A549 (cell line): Measurements from ENCODE around the gene TIAM2. TPM values are rescaled to one million over a fixed set of nuclear protein-coding genes. Genes with fewer than 3 reads are reported as not detected.

Experiments
- ATAC-seq, 2 experiments: fragments of 200-7000 bp in 1 of 2; fragments of >200 bp in 1 of 2; cut with Nextera tagmentation in 1 of 2; cut with Tn5 transposase in 1 of 2; 3 replicates each; pipeline versions ENCODE4 v1.8.0 to v1.9.1; 2018 to 2020; ENCODE audit warnings: mild to moderate bottlenecking in 1 of 2, moderate library complexity in 1 of 2
- CTCF ChIA-PET: fragments of 300-600 bp; sonication (Branson Sonifier 250); formaldehyde crosslinking; extraction: SDS; loops from one replicate; lab custom pipeline; 2021; ENCODE audit warnings: antibody characterized with exemption, inconsistent platforms; lab: Yijun Ruan, JAX
- POLR2A ChIA-PET: fragments of 350-600 bp; formaldehyde crosslinking; extraction: SDS; loops from one replicate; lab custom pipeline; 2021; ENCODE audit warnings: antibody characterized with exemption, inconsistent platforms; lab: Yijun Ruan, JAX
- DNase-seq, 2 experiments: peaks; one replicate each; pipeline versions ENCODE4 v3.0.0 to v3.0.0-alpha.2; 2011 to 2016; ENCODE audit warnings: low read depth in 1 of 2, low spot score in 1 of 2
- FAIRE-seq: peaks from 2 replicates; lab custom pipeline; 2011; peaks lifted over from hg19 to GRCh38; lab: Jason Lieb, UNC
- H3K27ac ChIP-seq, 2 experiments: fragments of >200 bp; sonication (Bioruptor Twin); formaldehyde crosslinking; 3 replicates each; pipeline ENCODE4 v1.5.1; 2016 to 2017
- H3K4me1 ChIP-seq: fragments of >200 bp; sonication (Bioruptor Twin); formaldehyde crosslinking; 3 replicates; pipeline ENCODE4 v1.6.1; 2016
- H3K4me2 ChIP-seq: fragments of >200 bp; sonication (Bioruptor Twin); formaldehyde crosslinking; 3 replicates; pipeline ENCODE4 v1.6.1; 2016
- H3K4me3 ChIP-seq: fragments of >200 bp; sonication (Bioruptor Twin); formaldehyde crosslinking; 3 replicates; pipeline ENCODE4 v1.5.1; 2016
- H3K9me3 ChIP-seq: fragments of >200 bp; sonication (Bioruptor Twin); formaldehyde crosslinking; 3 replicates; pipeline ENCODE4 v1.6.1; 2016
- BCL3 ChIP-seq: fragments of >200 bp; sonication (Bioruptor Twin); formaldehyde crosslinking; IDR thresholded peaks from 3 replicates; pipeline ENCODE4 v1.6.1; 2016
- CHD2 ChIP-seq: fragments of 150-350 bp; IDR thresholded peaks from 2 replicates; pipeline ENCODE4 v1.6.1; 2014; ENCODE audit warnings: low read length; ENCODE audit not compliant: partially characterized antibody
- E2F6 ChIP-seq: IDR thresholded peaks from 2 replicates; pipeline ENCODE4 v1.6.1; 2012; ENCODE audit warnings: low read depth, borderline replicate concordance
- FOSL2 ChIP-seq, 2 experiments: fragments of 450-650 bp in 1 of 2; fragments of >200 bp in 1 of 2; sonication (Bioruptor Twin) in 1 of 2; formaldehyde crosslinking; IDR thresholded peaks; 2 replicates each; pipeline versions ENCODE4 v1.5.0 to v1.6.1; 2016 to 2020; ENCODE audit warnings: mild to moderate bottlenecking in 1 of 2, moderate library complexity in 1 of 2
- GATA3 ChIP-seq: IDR thresholded peaks from 2 replicates; pipeline ENCODE4 v1.6.1; 2012; ENCODE audit warnings: borderline replicate concordance
- HDAC2 ChIP-seq: fragments of 200-600 bp; sonication (generic); IDR thresholded peaks from 2 replicates; pipeline ENCODE4 v1.6.1; 2016
- HMGXB4 ChIP-seq: fragments of 250-450 bp; sonication (Bioruptor Pico); IDR thresholded peaks from 2 replicates; pipeline ENCODE4 v1.5.0; 2021; ENCODE audit warnings: mild to moderate bottlenecking, moderate library complexity, borderline replicate concordance
- HOXA7 ChIP-seq: fragments of 250-450 bp; sonication (Bioruptor Pico); IDR thresholded peaks from 2 replicates; pipeline ENCODE4 v1.5.0; 2020; ENCODE audit warnings: mild to moderate bottlenecking, moderate library complexity
- KDM5A ChIP-seq: fragments of 200-600 bp; sonication (generic); IDR thresholded peaks from 2 replicates; pipeline ENCODE4 v1.6.1; 2016; ENCODE audit warnings: antibody characterized with exemption, mild to moderate bottlenecking
- MAFK ChIP-seq: fragments of 450-650 bp; IDR thresholded peaks from 2 replicates; pipeline ENCODE4 v1.6.1; 2014; ENCODE audit not compliant: partially characterized antibody
- MAZ ChIP-seq: fragments of 150-350 bp; IDR thresholded peaks from 2 replicates; pipeline ENCODE4 v1.6.1; 2014; ENCODE audit warnings: antibody characterized with exemption, low read depth, low read length, borderline replicate concordance
- NPAS2 ChIP-seq: fragments of 250-450 bp; sonication (Bioruptor Pico); IDR thresholded peaks from 2 replicates; pipeline ENCODE4 v1.8.0; 2022; ENCODE audit warnings: mild to moderate bottlenecking, moderate library complexity, borderline replicate concordance
- PBX3 ChIP-seq: IDR thresholded peaks from 2 replicates; pipeline ENCODE4 v1.6.1; 2012
- POLR2AphosphoS2 ChIP-seq: conservative IDR thresholded peaks from 2 replicates; pipeline ENCODE4 v1.6.1; 2012; ENCODE audit warnings: low read length, improper control_type of control experiment, inconsistent platforms
- RNF2 ChIP-seq: fragments of 200-600 bp; sonication (generic); IDR thresholded peaks from 2 replicates; pipeline ENCODE4 v1.6.1; 2016; ENCODE audit warnings: low read depth, mild to moderate bottlenecking, antibody characterized with exemption, moderate library complexity, borderline replicate concordance
- TP53 ChIP-seq: fragments of 250-450 bp; sonication (Bioruptor Pico); IDR thresholded peaks from 2 replicates; pipeline ENCODE4 v1.5.0; 2021; ENCODE audit warnings: mild to moderate bottlenecking, moderate library complexity
- USF2 ChIP-seq: fragments of 450-650 bp; IDR thresholded peaks from 2 replicates; pipeline ENCODE4 v1.6.1; 2014; ENCODE audit warnings: antibody characterized with exemption
- ZC3H11A ChIP-seq: fragments of 450-650 bp; IDR thresholded peaks from 2 replicates; pipeline ENCODE4 v1.6.1; 2014; ENCODE audit warnings: antibody characterized with exemption, mild to moderate bottlenecking
- ZSCAN20 ChIP-seq: fragments of 250-450 bp; sonication (Bioruptor Pico); IDR thresholded peaks from 2 replicates; pipeline ENCODE4 v1.8.0; 2022; ENCODE audit warnings: mild to moderate bottlenecking, moderate library complexity
- WGBS: methylation state at CpG from one replicate; pipeline ENCODE4 v1.1.6; 2017; ENCODE audit errors: missing lambda C conversion rate; 5-methylcytosine and 5-hydroxymethylcytosine counted together
- polyA plus RNA-seq, 4 experiments: library from polyadenylated mRNA; depleted of rRNA in 3 of 4; stranded (reverse); fragments of >200 nt; fragmentation: RNase III in 1 of 4; extraction: RNeasy Plus Mini Kit Qiagen cat#74134 plus additional on column Dnase treatment in 1 of 4; gene quantifications; 2 replicates in 3 of 4; 3 replicates in 1 of 4; pipeline ENCODE4 v1.2.3, GENCODE V29; 2011 to 2017

The TIAM2 gene
- polyA plus RNA-seq, 2 of the 4 experiments (the other 2 are of a cell fraction): 2.5 to 3.1 TPM

GRCh38 chr6:155162682-155163081, 167.6 kb downstream of the TIAM2 start:
- no peak overlapping the region for H3K4me3 ChIP-seq
- no peaks in the 10 kb centered on the region for H3K9me3 ChIP-seq
- H3K4me2 ChIP-seq: peak overlapping the region; percentile 53
- ATAC-seq (no peak), FAIRE-seq (no peak), DNase-seq (no peak)
- ChIA-PET POLR2A (no interaction called here), CTCF (interaction anchor here (1.2 kb wide), 1 partner anchor 9 kb away, joined by 3 read pairs; no protein-coding TSS in a partner anchor)
- no peak for TF ChIP-seq HOXA7 (CRISPR knock-in tag)
- no peak for TF ChIP-seq GATA3
- no peak for TF ChIP-seq RNF2
- TF ChIP-seq FOSL2 (IDR thresholded peaks at IDR 0.05): no peak
- TF ChIP-seq FOSL2 (CRISPR knock-in tag; IDR thresholded peaks at IDR 0.05): no peak
- no peak for TF ChIP-seq HMGXB4 (CRISPR knock-in tag)
- no peak for TF ChIP-seq POLR2AphosphoS2
- 35% methylated on average over 3 of the region's 3 CpGs for WGBS
- H3K4me1 ChIP-seq: peaks cover 19% of the 10 kb centered on the region
- H3K27ac ChIP-seq: peak overlapping the region in 1 of 2 experiments; percentile 0; a peak in 1 of 6 replicates

- TF ChIP-seq HMGXB4 (CRISPR knock-in tag) (no peak), ZSCAN20 (CRISPR knock-in tag) (no peak), HDAC2 (no peak), MAFK (peak; percentile 64)
- CTCF ChIA-PET: interaction anchor here (1.0 to 1.2 kb wide), 2 partner anchors 8 to 235 kb away, joined by 3 read pairs; no protein-coding TSS in a partner anchor
These were observed 168.5 kb downstream of the TIAM2 start for GRCh38 chr6:155163601-155164000.

GRCh38 chr6:155165029-155165710, 170.1 kb downstream of the TIAM2 start:
- no peak for TF ChIP-seq USF2
- no peak for TF ChIP-seq PBX3
- no peak for TF ChIP-seq E2F6
- TF ChIP-seq HDAC2: no peak
- TF ChIP-seq CHD2: no peak
- TF ChIP-seq MAZ: no peak
- no peak for TF ChIP-seq ZC3H11A
- no peak for TF ChIP-seq KDM5A
- TF ChIP-seq TP53 (CRISPR knock-in tag): no peak
- no peak for TF ChIP-seq POLR2AphosphoS2
- no peak for TF ChIP-seq NPAS2 (CRISPR knock-in tag)
- no peak for TF ChIP-seq FOSL2 (IDR thresholded peaks at IDR 0.05)
- no peak for TF ChIP-seq FOSL2 (CRISPR knock-in tag; IDR thresholded peaks at IDR 0.05)
- no peak for TF ChIP-seq BCL3
- FAIRE-seq (no peak), DNase-seq (no peak), ATAC-seq (no peak)
- CTCF ChIA-PET: interaction anchor here (1.5 to 1.6 kb wide), 3 partner anchors 11 to 237 kb away, joined by 4 to 7 read pairs (median 5); no protein-coding TSS in a partner anchor
- H3K27ac ChIP-seq: no peak overlapping the region
- peaks cover 10% of the 10 kb centered on the region for H3K4me1 ChIP-seq
- no peak overlapping the region for H3K4me3 ChIP-seq
- WGBS: 90% methylated on average over 12 of the region's 12 CpGs
- no peak overlapping the region for H3K4me2 ChIP-seq
- no peaks in the 10 kb centered on the region for H3K9me3 ChIP-seq
- POLR2A ChIA-PET: no interaction called here

More at GRCh38 chr6:155163601-155164000, 168.5 kb downstream of the TIAM2 start:
- peaks cover 10% of the 10 kb centered on the region for H3K4me1 ChIP-seq
- 88% methylated on average over 1 of the region's 1 CpG for WGBS
- no peak overlapping the region for H3K27ac ChIP-seq
- no peak overlapping the region for H3K4me2 ChIP-seq
- no peak overlapping the region for H3K4me3 ChIP-seq
- no peaks in the 10 kb centered on the region for H3K9me3 ChIP-seq
- no peak for ATAC-seq
- DNase-seq: no peak
- POLR2A ChIA-PET: no interaction called here
- FAIRE-seq: no peak
